22Rv1 (cell line): Measurements from ENCODE around the gene SEMA4B.

ENCODE experiments used
- ZFX ChIP-seq: fragments of 450-650 bp; IDR thresholded peaks from 2 replicates; pipeline ENCODE4 v1.6.1; 2017; ENCODE audit warnings: antibody characterized with exemption, borderline replicate concordance
- TF ChIP-seq, protein P1 (sequence below): fragments of 450-650 bp; IDR thresholded peaks from 2 replicates; pipeline ENCODE4 v1.5.1; 2017; ENCODE audit warnings: mild to moderate bottlenecking

DNA sequence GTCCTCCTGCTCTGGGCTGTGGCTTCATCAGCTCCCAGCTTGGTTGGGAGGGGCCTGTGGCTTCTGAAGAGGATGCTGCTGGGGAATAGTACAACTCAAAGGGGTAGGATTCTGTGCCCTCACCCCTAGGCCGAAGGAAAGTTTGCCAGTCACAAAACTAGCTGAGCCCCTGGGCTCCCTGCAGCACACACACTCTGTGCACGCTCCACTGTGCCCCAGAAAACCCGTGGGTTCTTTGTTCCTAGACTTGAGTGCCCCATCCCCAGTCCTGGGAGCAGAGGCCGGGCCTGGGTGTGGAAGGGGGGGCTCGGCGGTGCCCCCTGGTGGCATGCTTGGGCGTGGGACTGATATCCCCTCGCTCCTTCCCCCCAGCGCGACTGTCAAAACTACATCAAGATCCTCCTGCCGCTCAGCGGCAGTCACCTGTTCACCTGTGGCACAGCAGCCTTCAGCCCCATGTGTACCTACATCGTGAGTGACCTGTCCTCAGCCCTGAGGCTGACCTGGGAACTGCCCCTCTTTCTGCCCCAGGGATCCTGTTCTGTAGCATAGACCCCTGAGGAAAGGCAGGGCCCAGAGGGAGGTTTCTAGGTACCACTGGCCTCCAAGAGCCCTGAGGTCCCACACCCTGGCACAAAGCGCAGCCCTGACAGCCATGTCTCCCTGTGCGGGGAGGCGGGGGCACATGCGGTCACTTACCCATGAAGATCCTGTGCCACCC lies 18.5 kb downstream of the SEMA4B start:
- TF ChIP-seq, protein P1, sequence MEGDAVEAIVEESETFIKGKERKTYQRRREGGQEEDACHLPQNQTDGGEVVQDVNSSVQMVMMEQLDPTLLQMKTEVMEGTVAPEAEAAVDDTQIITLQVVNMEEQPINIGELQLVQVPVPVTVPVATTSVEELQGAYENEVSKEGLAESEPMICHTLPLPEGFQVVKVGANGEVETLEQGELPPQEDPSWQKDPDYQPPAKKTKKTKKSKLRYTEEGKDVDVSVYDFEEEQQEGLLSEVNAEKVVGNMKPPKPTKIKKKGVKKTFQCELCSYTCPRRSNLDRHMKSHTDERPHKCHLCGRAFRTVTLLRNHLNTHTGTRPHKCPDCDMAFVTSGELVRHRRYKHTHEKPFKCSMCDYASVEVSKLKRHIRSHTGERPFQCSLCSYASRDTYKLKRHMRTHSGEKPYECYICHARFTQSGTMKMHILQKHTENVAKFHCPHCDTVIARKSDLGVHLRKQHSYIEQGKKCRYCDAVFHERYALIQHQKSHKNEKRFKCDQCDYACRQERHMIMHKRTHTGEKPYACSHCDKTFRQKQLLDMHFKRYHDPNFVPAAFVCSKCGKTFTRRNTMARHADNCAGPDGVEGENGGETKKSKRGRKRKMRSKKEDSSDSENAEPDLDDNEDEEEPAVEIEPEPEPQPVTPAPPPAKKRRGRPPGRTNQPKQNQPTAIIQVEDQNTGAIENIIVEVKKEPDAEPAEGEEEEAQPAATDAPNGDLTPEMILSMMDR, result peak; percentile 90
- TF ChIP-seq ZFX, result no peak
